Esophagus squamous epithelium (tissue), 4 donors: ENCODE data around the gene BRIP1.

Experiments
- POLR2A ChIP-seq, 4 donors: fragments of 450-650 bp; IDR thresholded peaks; one replicate each; pipeline ENCODE4 v1.6.1; 2017; ENCODE audit warnings: antibody characterized with exemption in 4 of 4, mild to moderate bottlenecking in 4 of 4, moderate library complexity in 3 of 4
- TF ChIP-seq, protein P1 (sequence below), 6 experiments: fragments of 450-650 bp in 4 of 6; fragments of 200-600 bp in 2 of 6; sonication (generic) in 2 of 6; IDR thresholded peaks; one replicate each; pipeline ENCODE4 v1.5.1; 2016 to 2019; ENCODE audit warnings: antibody characterized with exemption in 6 of 6, mild to moderate bottlenecking in 4 of 6, moderate library complexity in 4 of 6

DNA sequence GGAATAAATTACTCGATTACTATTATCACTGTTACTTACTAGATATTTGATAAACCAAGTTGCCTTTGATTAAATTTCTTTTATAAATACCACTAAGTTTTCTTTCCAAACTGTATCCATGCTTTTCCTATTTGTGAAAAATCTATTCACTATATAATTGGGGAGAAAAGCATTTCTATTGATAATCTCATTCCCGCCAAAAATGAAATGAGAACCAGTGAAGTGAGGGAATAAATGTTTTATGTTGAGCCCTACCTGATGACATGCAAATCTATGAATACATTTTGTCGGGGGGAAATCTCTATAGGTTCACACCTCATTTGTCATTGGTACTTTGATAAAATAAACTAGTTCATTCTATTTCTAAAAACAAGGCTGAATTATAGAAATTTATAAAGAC lies 15.7 kb downstream of the BRIP1 start:
- TF ChIP-seq, protein P1, sequence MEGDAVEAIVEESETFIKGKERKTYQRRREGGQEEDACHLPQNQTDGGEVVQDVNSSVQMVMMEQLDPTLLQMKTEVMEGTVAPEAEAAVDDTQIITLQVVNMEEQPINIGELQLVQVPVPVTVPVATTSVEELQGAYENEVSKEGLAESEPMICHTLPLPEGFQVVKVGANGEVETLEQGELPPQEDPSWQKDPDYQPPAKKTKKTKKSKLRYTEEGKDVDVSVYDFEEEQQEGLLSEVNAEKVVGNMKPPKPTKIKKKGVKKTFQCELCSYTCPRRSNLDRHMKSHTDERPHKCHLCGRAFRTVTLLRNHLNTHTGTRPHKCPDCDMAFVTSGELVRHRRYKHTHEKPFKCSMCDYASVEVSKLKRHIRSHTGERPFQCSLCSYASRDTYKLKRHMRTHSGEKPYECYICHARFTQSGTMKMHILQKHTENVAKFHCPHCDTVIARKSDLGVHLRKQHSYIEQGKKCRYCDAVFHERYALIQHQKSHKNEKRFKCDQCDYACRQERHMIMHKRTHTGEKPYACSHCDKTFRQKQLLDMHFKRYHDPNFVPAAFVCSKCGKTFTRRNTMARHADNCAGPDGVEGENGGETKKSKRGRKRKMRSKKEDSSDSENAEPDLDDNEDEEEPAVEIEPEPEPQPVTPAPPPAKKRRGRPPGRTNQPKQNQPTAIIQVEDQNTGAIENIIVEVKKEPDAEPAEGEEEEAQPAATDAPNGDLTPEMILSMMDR (IDR thresholded peaks at IDR 0.05) = no peak
- no peak for TF ChIP-seq POLR2A (IDR thresholded peaks at IDR 0.05)
